Neural progenitor cell (in vitro differentiated cells): ENCODE results near the gene NR1D2. TPM values are rescaled to one million over a fixed set of nuclear protein-coding genes. Genes with fewer than 3 reads are reported as not detected.
A peak's percentile ranks its signal among the peaks of the same experiment; 100 is the strongest.
"Not testable (repeated sequence)": the region's sequence is repeated elsewhere in the genome, so short reads cannot be mapped to it uniquely, and the experiment has no call there.

ENCODE experiments used
- DNase-seq: peaks from one replicate; pipeline ENCODE4 v3.0.0-alpha.2; 2016; ENCODE audit warnings: low spot score
- H2AFZ ChIP-seq: fragments of 200-600 bp; sonication (generic); replicated peaks from 2 replicates; pipeline ENCODE4 v1.6.1; 2016; ENCODE audit warnings: antibody characterized with exemption
- H3F3A ChIP-seq: fragments of 200-600 bp; sonication (generic); 2 replicates; pipeline ENCODE4 v1.6.1; 2016; ENCODE audit warnings: antibody characterized with exemption, low read depth
- H3K27ac ChIP-seq: fragments of 200-600 bp; sonication (generic); 2 replicates; pipeline ENCODE4 v1.5.1; 2016; ENCODE audit warnings: mild to moderate bottlenecking
- H3K27me3 ChIP-seq: fragments of 200-600 bp; sonication (generic); 2 replicates; pipeline ENCODE4 v1.6.1; 2016; ENCODE audit warnings: mild to moderate bottlenecking, moderate library complexity
- H3K36me3 ChIP-seq: fragments of 200-600 bp; sonication (generic); 2 replicates; pipeline ENCODE4 v1.5.1; 2016
- H3K4me1 ChIP-seq: fragments of 200-600 bp; sonication (generic); 2 replicates; pipeline ENCODE4 v1.6.1; 2016; ENCODE audit warnings: mixed run types
- H3K4me2 ChIP-seq: fragments of 200-600 bp; sonication (generic); 2 replicates; pipeline ENCODE4 v1.6.1; 2016
- H3K4me3 ChIP-seq: fragments of 200-600 bp; sonication (generic); 2 replicates; pipeline ENCODE4 v1.5.1; 2016
- H3K79me2 ChIP-seq: fragments of 200-600 bp; sonication (generic); 2 replicates; pipeline ENCODE4 v1.6.1; 2016; ENCODE audit warnings: low read depth
- H3K9ac ChIP-seq: fragments of 200-600 bp; sonication (generic); 2 replicates; pipeline ENCODE4 v1.6.1; 2016
- H3K9me3 ChIP-seq: fragments of 200-600 bp; sonication (generic); 2 replicates; pipeline ENCODE4 v1.5.1; 2016; ENCODE audit warnings: low read depth
- H4K20me1 ChIP-seq: fragments of 200-600 bp; sonication (generic); 2 replicates; pipeline ENCODE4 v1.6.1; 2016; ENCODE audit warnings: low read depth
- H3K27ac Mint-ChIP-seq: 3 replicates; pipeline ENCODE4 v1.8.0; 2021; ENCODE audit warnings: mixed read lengths
- H3K27me3 Mint-ChIP-seq: 2 replicates; pipeline ENCODE4 v1.8.0; 2022; ENCODE audit warnings: low read depth, mild to moderate bottlenecking, inconsistent platforms, moderate library complexity, mixed read lengths; ENCODE audit not compliant: insufficient read depth
- H3K36me3 Mint-ChIP-seq: 3 replicates; pipeline ENCODE4 v1.8.0; 2021; ENCODE audit warnings: mixed read lengths
- H3K4me1 Mint-ChIP-seq: 3 replicates; pipeline ENCODE4 v1.8.0; 2021; ENCODE audit warnings: mixed read lengths
- H3K4me3 Mint-ChIP-seq: 3 replicates; pipeline ENCODE4 v1.8.0; 2021; ENCODE audit warnings: mild to moderate bottlenecking, moderate library complexity, mixed read lengths
- H3K9me3 Mint-ChIP-seq: 3 replicates; pipeline ENCODE4 v1.8.0; 2020; ENCODE audit warnings: mixed read lengths
- CTCF ChIP-seq: fragments of 200-600 bp; sonication (generic); IDR thresholded peaks from 2 replicates; pipeline ENCODE4 v1.5.1; 2017; ENCODE audit warnings: antibody characterized with exemption, mild to moderate bottlenecking
- EZH2 ChIP-seq: fragments of 200-600 bp; sonication (generic); IDR thresholded peaks from 2 replicates; pipeline ENCODE4 v1.6.1; 2017; ENCODE audit warnings: antibody characterized with exemption, mild to moderate bottlenecking, moderate library complexity
- EZH2phosphoT487 ChIP-seq: fragments of 200-600 bp; sonication (generic); IDR thresholded peaks from 2 replicates; pipeline ENCODE4 v1.6.1; 2017; ENCODE audit warnings: antibody characterized with exemption
- total RNA-seq: library from RNA; depleted of rRNA; stranded (reverse); fragments of >200 nt; gene quantifications from 2 replicates; pipeline ENCODE4 v1.2.3, GENCODE V29; 2015; ENCODE audit warnings: low replicate concordance

NR1D2 gene
- total RNA-seq, 1 donor from 2014 or later: 43.7 TPM

GRCh38 chr3:23916886-23917678, 28.0 kb upstream of the NR1D2 start, which contains the start of the genes NKIRAS1 and RPL15:
NKIRAS1 (minus strand) TSS chr3:23916990; CDS start chr3:23910904, 6,086 bp downstream.
RPL15 (plus strand) TSS chr3:23917132; CDS start chr3:23917860, 728 bp downstream.
- Mint-ChIP-seq H3K4me1 (peaks cover 41% of the 10 kb centered on the region), H3K27me3 (peaks cover 2% of the 10 kb centered on the region), H3K9me3 (peaks cover 3% of the 10 kb centered on the region), H3K4me3 (peak within 1 kb of the TSS; percentile 99), H3K27ac (peak within 1 kb of the TSS; percentile 98), H3K36me3 (peaks cover 38% of the 10 kb centered on the region)
- H3K27me3 ChIP-seq: no peaks in the 10 kb centered on the region
- peaks cover 78% of the 10 kb centered on the region for H3K79me2 ChIP-seq
- H3F3A ChIP-seq: peaks cover 42% of the 10 kb centered on the region
- peaks cover 19% of the 10 kb centered on the region for H3K36me3 ChIP-seq
- no peaks in the 10 kb centered on the region for H3K9me3 ChIP-seq
- TF ChIP-seq EZH2: no peak
- peak; percentile 44 for TF ChIP-seq CTCF
- H3K4me2 ChIP-seq: peak within 1 kb of the TSS; percentile 99
- peak within 1 kb of the TSS; percentile 49 for H3K27ac ChIP-seq
- H3K4me3 ChIP-seq: peak within 1 kb of the TSS; percentile 88
- peak within 1 kb of the TSS; percentile 59 for H2AFZ ChIP-seq
- peaks cover 47% of the 10 kb centered on the region for H4K20me1 ChIP-seq
- peaks cover 21% of the 10 kb centered on the region for H3K4me1 ChIP-seq
- H3K9ac ChIP-seq: peak within 1 kb of the TSS; percentile 98
- DNase-seq: peak; percentile 99

GRCh38 chr3:23917679-23918303, 27.3 kb upstream of the NR1D2 start:
- H3K27me3 ChIP-seq, H3K9me3 ChIP-seq, DNase-seq, H2AFZ ChIP-seq, H3K9me3 Mint-ChIP-seq, H3K27me3 Mint-ChIP-seq: not testable (repeated sequence)
- Histone ChIP-seq H3K4me3 (peak overlapping the region; percentile 88), H3K4me1 (peaks cover 21% of the 10 kb centered on the region), H3K36me3 (peaks cover 19% of the 10 kb centered on the region), H3K79me2 (peaks cover 73% of the 10 kb centered on the region), H4K20me1 (peaks cover 47% of the 10 kb centered on the region), H3K4me2 (peak overlapping the region; percentile 99), H3K27ac (peak overlapping the region; percentile 49), H3F3A (peaks cover 48% of the 10 kb centered on the region), H3K9ac (peak overlapping the region; percentile 98)
- H3K27ac Mint-ChIP-seq: peak overlapping the region; percentile 98
- H3K4me1 Mint-ChIP-seq: peaks cover 41% of the 10 kb centered on the region
- H3K36me3 Mint-ChIP-seq: peaks cover 36% of the 10 kb centered on the region
- peak overlapping the region; percentile 99 for H3K4me3 Mint-ChIP-seq

GRCh38 chr3:23918331-23918730, 26.8 kb upstream of the NR1D2 start:
- peak overlapping the region; percentile 88 for H3K4me3 ChIP-seq
- H3K27me3 Mint-ChIP-seq, H3K27me3 ChIP-seq, DNase-seq, H2AFZ ChIP-seq, H3K9me3 Mint-ChIP-seq, H3K27ac Mint-ChIP-seq, H3K9me3 ChIP-seq: not testable (repeated sequence)
- H3K36me3 Mint-ChIP-seq: peaks cover 36% of the 10 kb centered on the region
- peak overlapping the region; percentile 99 for H3K4me2 ChIP-seq
- H3K4me3 Mint-ChIP-seq: peak overlapping the region; percentile 99
- peaks cover 47% of the 10 kb centered on the region for H4K20me1 ChIP-seq
- peaks cover 21% of the 10 kb centered on the region for H3K4me1 ChIP-seq
- H3K27ac ChIP-seq: peak overlapping the region; percentile 26
- peak overlapping the region; percentile 98 for H3K9ac ChIP-seq
- peaks cover 41% of the 10 kb centered on the region for H3K4me1 Mint-ChIP-seq
- H3K79me2 ChIP-seq: peaks cover 67% of the 10 kb centered on the region
- peaks cover 19% of the 10 kb centered on the region for H3K36me3 ChIP-seq
- peaks cover 48% of the 10 kb centered on the region for H3F3A ChIP-seq

- H3K27ac Mint-ChIP-seq: no peak overlapping the region
- no peaks in the 10 kb centered on the region for H3K9me3 Mint-ChIP-seq
Measured at GRCh38 chr3:23919628-23920027, 25.5 kb upstream of the NR1D2 start.

More at GRCh38 chr3:23919628-23920027, 25.5 kb upstream of the NR1D2 start:
- H3K4me1 Mint-ChIP-seq: peaks cover 36% of the 10 kb centered on the region
- H3F3A ChIP-seq: peaks cover 48% of the 10 kb centered on the region
- H3K4me2 ChIP-seq: peak overlapping the region; percentile 99
- peaks cover 54% of the 10 kb centered on the region for H3K79me2 ChIP-seq
- no peak overlapping the region for H3K9ac ChIP-seq
- peak overlapping the region; percentile 38 for H3K27ac ChIP-seq
- H3K4me1 ChIP-seq: peaks cover 20% of the 10 kb centered on the region
- DNase-seq: no peak
- no peak for TF ChIP-seq CTCF
- no peak for TF ChIP-seq EZH2
- TF ChIP-seq EZH2phosphoT487: no peak
- no peak overlapping the region for H2AFZ ChIP-seq
- peaks cover 34% of the 10 kb centered on the region for H3K36me3 Mint-ChIP-seq
- H4K20me1 ChIP-seq: peaks cover 40% of the 10 kb centered on the region
- no peaks in the 10 kb centered on the region for H3K9me3 ChIP-seq
- peaks cover 19% of the 10 kb centered on the region for H3K36me3 ChIP-seq
- H3K27me3 Mint-ChIP-seq: peaks cover 2% of the 10 kb centered on the region
- H3K4me3 ChIP-seq: peak overlapping the region; percentile 23
- H3K27me3 ChIP-seq: no peaks in the 10 kb centered on the region
- peak overlapping the region; percentile 30 for H3K4me3 Mint-ChIP-seq
